ENCODE data around the gene NRXN3.

Gene NRXN3

GRCh38 chr14:78710963-78711362 is 540.8 kb downstream of the NRXN3 start:
- DNase-seq (ENCODE audit: low read depth), result no peak

- no peak for DNase-seq (ENCODE audit: low read depth)
Observed at GRCh38 chr14:78713716-78714115, 543.5 kb downstream of the NRXN3 start.

- no peak for DNase-seq (ENCODE audit: low read depth)
Observed at GRCh38 chr14:78714711-78715110, 544.5 kb downstream of the NRXN3 start.

GRCh38 chr14:78721756-78722480 is 551.7 kb downstream of the NRXN3 start:
- no peak for DNase-seq (ENCODE audit: low read depth)

- DNase-seq (ENCODE audit: low read depth), result no peak
Observed at GRCh38 chr14:78725086-78725485, 554.9 kb downstream of the NRXN3 start.

- no peak for DNase-seq (ENCODE audit: low read depth)
Observed at GRCh38 chr14:78737116-78737515, 566.9 kb downstream of the NRXN3 start.

- no peak for DNase-seq (ENCODE audit: low read depth)
Observed at GRCh38 chr14:78737601-78738000, 567.4 kb downstream of the NRXN3 start.

- no peak for DNase-seq (ENCODE audit: low read depth)
Observed at GRCh38 chr14:78746086-78746595, 576.0 kb downstream of the NRXN3 start.

- no peak for DNase-seq (ENCODE audit: low read depth)
Observed at GRCh38 chr14:78747813-78748212, 577.6 kb downstream of the NRXN3 start.

- DNase-seq (ENCODE audit: low read depth), result no peak
Observed at GRCh38 chr14:78752518-78753188, 582.5 kb downstream of the NRXN3 start.

GRCh38 chr14:78754059-78754458 is 583.9 kb downstream of the NRXN3 start:
- no peak for DNase-seq (ENCODE audit: low read depth)

GRCh38 chr14:78758333-78758732 is 588.2 kb downstream of the NRXN3 start:
- no peak for DNase-seq (ENCODE audit: low read depth)

- DNase-seq (ENCODE audit: low read depth), result no peak
Observed at GRCh38 chr14:78762331-78762730, 592.2 kb downstream of the NRXN3 start.

- no peak for DNase-seq (ENCODE audit: low read depth)
Observed at GRCh38 chr14:78763746-78764145, 593.6 kb downstream of the NRXN3 start.

- DNase-seq (ENCODE audit: low read depth), result no peak
Observed at GRCh38 chr14:78764240-78764639, 594.1 kb downstream of the NRXN3 start.

- DNase-seq (ENCODE audit: low read depth), result no peak
Observed at GRCh38 chr14:78764645-78765044, 594.5 kb downstream of the NRXN3 start.

GRCh38 chr14:78767436-78767835 is 597.3 kb downstream of the NRXN3 start:
- DNase-seq (ENCODE audit: low read depth), result no peak

GRCh38 chr14:78782551-78782950 is 612.4 kb downstream of the NRXN3 start:
- no peak for DNase-seq (ENCODE audit: low read depth)

GRCh38 chr14:78785265-78785664 is 615.1 kb downstream of the NRXN3 start:
- DNase-seq (ENCODE audit: low read depth), result no peak

GRCh38 chr14:78788467-78789360 is 618.5 kb downstream of the NRXN3 start:
- DNase-seq (ENCODE audit: low read depth), result no peak

GRCh38 chr14:78790271-78790670 is 620.1 kb downstream of the NRXN3 start:
- no peak for DNase-seq (ENCODE audit: low read depth)

GRCh38 chr14:78798757-78799156 is 628.6 kb downstream of the NRXN3 start:
- no peak for DNase-seq (ENCODE audit: low read depth)

GRCh38 chr14:78805570-78805969 is 635.4 kb downstream of the NRXN3 start:
- DNase-seq (ENCODE audit: low read depth), result no peak

Data from stimulated activated CD8-positive, alpha-beta memory T cell treated with anti-CD3 and anti-CD28 coated beads, Interleukin-15, amount 100 ng/mL, for 24 hours (primary cell).